ENCODE data around the gene NELL1. TPM values are rescaled to one million over a fixed set of nuclear protein-coding genes. Genes with fewer than 3 reads are reported as not detected.

NELL1 gene
- total RNA-seq, 1 donor from 2014 or later: 0.29 TPM

GRCh38 chr11:20658135-20658534 is 11.3 kb upstream of the NELL1 start:
- no peak for TF ChIP-seq CTCF (IDR thresholded peaks at IDR 0.05; ENCODE audit: partially characterized antibody, unreplicated experiment)
- Mint-ChIP-seq H3K27me3 (ENCODE audit: unreplicated experiment) (peaks cover 5% of the 10 kb centered on the region), H3K9me3 (ENCODE audit: unreplicated experiment) (no peaks in the 10 kb centered on the region), H3K27ac (ENCODE audit: unreplicated experiment) (no peak overlapping the region), H3K4me1 (ENCODE audit: low read depth, unreplicated experiment) (peaks cover 4% of the 10 kb centered on the region), H3K4me3 (ENCODE audit: unreplicated experiment) (no peak overlapping the region), H3K36me3 (ENCODE audit: unreplicated experiment) (no peaks in the 10 kb centered on the region)
- DNase-seq: no peak

- DNase-seq: no peak
- H3K4me3 Mint-ChIP-seq (ENCODE audit: unreplicated experiment): no peak overlapping the region
- H3K27me3 Mint-ChIP-seq (ENCODE audit: unreplicated experiment): peaks cover 4% of the 10 kb centered on the region
- TF ChIP-seq CTCF (IDR thresholded peaks at IDR 0.05; ENCODE audit: partially characterized antibody, unreplicated experiment): no peak
- H3K4me1 Mint-ChIP-seq (ENCODE audit: low read depth, unreplicated experiment): peaks cover 4% of the 10 kb centered on the region
- H3K27ac Mint-ChIP-seq (ENCODE audit: unreplicated experiment): no peak overlapping the region
- no peaks in the 10 kb centered on the region for H3K9me3 Mint-ChIP-seq (ENCODE audit: unreplicated experiment)
- no peaks in the 10 kb centered on the region for H3K36me3 Mint-ChIP-seq (ENCODE audit: unreplicated experiment)
Observed at GRCh38 chr11:20661445-20661844, 7.9 kb upstream of the NELL1 start.

GRCh38 chr11:20661850-20662249 is 7.5 kb upstream of the NELL1 start:
- no peak overlapping the region for H3K27ac Mint-ChIP-seq (ENCODE audit: unreplicated experiment)
- TF ChIP-seq CTCF (IDR thresholded peaks at IDR 0.05; ENCODE audit: partially characterized antibody, unreplicated experiment): no peak
- peaks cover 3% of the 10 kb centered on the region for H3K4me1 Mint-ChIP-seq (ENCODE audit: low read depth, unreplicated experiment)
- no peak for DNase-seq
- H3K4me3 Mint-ChIP-seq (ENCODE audit: unreplicated experiment): no peak overlapping the region
- no peaks in the 10 kb centered on the region for H3K9me3 Mint-ChIP-seq (ENCODE audit: unreplicated experiment)
- H3K27me3 Mint-ChIP-seq (ENCODE audit: unreplicated experiment): peaks cover 4% of the 10 kb centered on the region
- no peaks in the 10 kb centered on the region for H3K36me3 Mint-ChIP-seq (ENCODE audit: unreplicated experiment)

GRCh38 chr11:20668131-20668809 is 1.1 kb upstream of the NELL1 start:
- Mint-ChIP-seq H3K4me1 (ENCODE audit: low read depth, unreplicated experiment) (peaks cover 12% of the 10 kb centered on the region), H3K9me3 (ENCODE audit: unreplicated experiment) (peaks cover 1% of the 10 kb centered on the region), H3K36me3 (ENCODE audit: unreplicated experiment) (no peaks in the 10 kb centered on the region), H3K27me3 (ENCODE audit: unreplicated experiment) (peaks cover 27% of the 10 kb centered on the region), H3K27ac (ENCODE audit: unreplicated experiment) (no peak overlapping the region), H3K4me3 (ENCODE audit: unreplicated experiment) (peak overlapping the region; percentile 86)
- no peak for DNase-seq
- no peak for TF ChIP-seq CTCF (IDR thresholded peaks at IDR 0.05; ENCODE audit: partially characterized antibody, unreplicated experiment)

- no peak for TF ChIP-seq CTCF (IDR thresholded peaks at IDR 0.05; ENCODE audit: partially characterized antibody, unreplicated experiment)
- peaks cover 30% of the 10 kb centered on the region for H3K27me3 Mint-ChIP-seq (ENCODE audit: unreplicated experiment)
- peaks cover 1% of the 10 kb centered on the region for H3K9me3 Mint-ChIP-seq (ENCODE audit: unreplicated experiment)
- peak; percentile 33 for DNase-seq
- H3K4me3 Mint-ChIP-seq (ENCODE audit: unreplicated experiment): peak overlapping the region; percentile 89
- H3K27ac Mint-ChIP-seq (ENCODE audit: unreplicated experiment): no peak overlapping the region
- peaks cover 12% of the 10 kb centered on the region for H3K4me1 Mint-ChIP-seq (ENCODE audit: low read depth, unreplicated experiment)
- no peaks in the 10 kb centered on the region for H3K36me3 Mint-ChIP-seq (ENCODE audit: unreplicated experiment)
Observed at GRCh38 chr11:20669820-20670684, 666 bp downstream of the NELL1 start.
